A549 (cell line): ENCODE measurements around the gene UTP11. TPM values are rescaled to one million over a fixed set of nuclear protein-coding genes. Genes with fewer than 3 reads are reported as not detected.

Experiments used
- ATAC-seq, 2 experiments: fragments of 200-7000 bp in 1 of 2; fragments of >200 bp in 1 of 2; cut with Nextera tagmentation in 1 of 2; cut with Tn5 transposase in 1 of 2; 3 replicates each; pipeline versions ENCODE4 v1.8.0 to v1.9.1; 2018 to 2020; ENCODE audit warnings: mild to moderate bottlenecking in 1 of 2, moderate library complexity in 1 of 2
- CTCF ChIA-PET: fragments of 300-600 bp; sonication (Branson Sonifier 250); formaldehyde crosslinking; extraction: SDS; loops from one replicate; lab custom pipeline; 2021; ENCODE audit warnings: antibody characterized with exemption, inconsistent platforms; lab: Yijun Ruan, JAX
- POLR2A ChIA-PET: fragments of 350-600 bp; formaldehyde crosslinking; extraction: SDS; loops from one replicate; lab custom pipeline; 2021; ENCODE audit warnings: antibody characterized with exemption, inconsistent platforms; lab: Yijun Ruan, JAX
- DNase-seq, 2 experiments: peaks; one replicate each; pipeline versions ENCODE4 v3.0.0 to v3.0.0-alpha.2; 2011 to 2016; ENCODE audit warnings: low read depth in 1 of 2, low spot score in 1 of 2
- FAIRE-seq: peaks from 2 replicates; lab custom pipeline; 2011; peaks lifted over from hg19 to GRCh38; lab: Jason Lieb, UNC
- H3K27ac ChIP-seq, 2 experiments: fragments of >200 bp; sonication (Bioruptor Twin); formaldehyde crosslinking; 3 replicates each; pipeline ENCODE4 v1.5.1; 2016 to 2017
- H3K4me1 ChIP-seq: fragments of >200 bp; sonication (Bioruptor Twin); formaldehyde crosslinking; 3 replicates; pipeline ENCODE4 v1.6.1; 2016
- H3K4me2 ChIP-seq: fragments of >200 bp; sonication (Bioruptor Twin); formaldehyde crosslinking; 3 replicates; pipeline ENCODE4 v1.6.1; 2016
- H3K4me3 ChIP-seq: fragments of >200 bp; sonication (Bioruptor Twin); formaldehyde crosslinking; 3 replicates; pipeline ENCODE4 v1.5.1; 2016
- H3K9me3 ChIP-seq: fragments of >200 bp; sonication (Bioruptor Twin); formaldehyde crosslinking; 3 replicates; pipeline ENCODE4 v1.6.1; 2016
- BHLHE40 ChIP-seq: IDR thresholded peaks from 2 replicates; pipeline ENCODE4 v1.6.1; 2012; ENCODE audit warnings: low read depth, low read length, inconsistent platforms
- CBX8 ChIP-seq: fragments of 200-600 bp; sonication (generic); IDR thresholded peaks from 2 replicates; pipeline ENCODE4 v1.6.1; 2016
- CEBPB ChIP-seq, 2 experiments: fragments of >200 bp in 1 of 2; sonication (Bioruptor Twin) in 1 of 2; formaldehyde crosslinking in 1 of 2; IDR thresholded peaks; 2 replicates each; pipeline ENCODE4 v1.6.1; 2012 to 2016
- CHD4 ChIP-seq: fragments of 200-600 bp; sonication (generic); IDR thresholded peaks from 2 replicates; pipeline ENCODE4 v1.6.1; 2016; ENCODE audit warnings: antibody characterized with exemption, mild to moderate bottlenecking, borderline replicate concordance
- ESRRA ChIP-seq: fragments of 150-350 bp; IDR thresholded peaks from 2 replicates; pipeline ENCODE4 v1.6.1; 2014; ENCODE audit warnings: mild to moderate bottlenecking, low read length, borderline replicate concordance
- FOSB ChIP-seq: fragments of 250-450 bp; sonication (Bioruptor Pico); IDR thresholded peaks from 2 replicates; pipeline ENCODE4 v1.5.0; 2020; ENCODE audit warnings: mild to moderate bottlenecking, moderate library complexity
- FOSL2 ChIP-seq, 2 experiments: fragments of 450-650 bp in 1 of 2; fragments of >200 bp in 1 of 2; sonication (Bioruptor Twin) in 1 of 2; formaldehyde crosslinking; IDR thresholded peaks; 2 replicates each; pipeline versions ENCODE4 v1.5.0 to v1.6.1; 2016 to 2020; ENCODE audit warnings: mild to moderate bottlenecking in 1 of 2, moderate library complexity in 1 of 2
- GATA3 ChIP-seq: IDR thresholded peaks from 2 replicates; pipeline ENCODE4 v1.6.1; 2012; ENCODE audit warnings: borderline replicate concordance
- HDAC2 ChIP-seq: fragments of 200-600 bp; sonication (generic); IDR thresholded peaks from 2 replicates; pipeline ENCODE4 v1.6.1; 2016
- HEYL ChIP-seq: fragments of 250-450 bp; sonication (Bioruptor Pico); IDR thresholded peaks from 2 replicates; pipeline ENCODE4 v1.8.0; 2021; ENCODE audit warnings: mild to moderate bottlenecking, moderate library complexity
- HOXA7 ChIP-seq: fragments of 250-450 bp; sonication (Bioruptor Pico); IDR thresholded peaks from 2 replicates; pipeline ENCODE4 v1.5.0; 2020; ENCODE audit warnings: mild to moderate bottlenecking, moderate library complexity
- JUN ChIP-seq, 2 experiments: fragments of >200 bp; sonication (Bioruptor Twin); formaldehyde crosslinking; IDR thresholded peaks; 2 replicates in 1 of 2; 3 replicates in 1 of 2; pipeline ENCODE4 v1.6.1; 2016 to 2017
- JUNB ChIP-seq: fragments of >200 bp; sonication (Bioruptor Twin); formaldehyde crosslinking; IDR thresholded peaks from 2 replicates; pipeline ENCODE4 v1.6.1; 2016
- POLR2A ChIP-seq: IDR thresholded peaks from 2 replicates; pipeline ENCODE4 v1.6.1; 2012; ENCODE audit warnings: mild to moderate bottlenecking, low read length
- RAD21 ChIP-seq, 2 experiments: fragments of >200 bp in 1 of 2; sonication (Bioruptor Twin) in 1 of 2; formaldehyde crosslinking in 1 of 2; IDR thresholded peaks in 1 of 2; conservative IDR thresholded peaks in 1 of 2; 2 replicates in 1 of 2; 3 replicates in 1 of 2; pipeline ENCODE4 v1.6.1; 2012 to 2018; ENCODE audit warnings: inconsistent platforms in 1 of 2
- RARB ChIP-seq: fragments of 250-450 bp; sonication (Bioruptor Pico); IDR thresholded peaks from 2 replicates; pipeline ENCODE4 v1.8.0; 2021; ENCODE audit warnings: mild to moderate bottlenecking, moderate library complexity
- RCOR1 ChIP-seq: fragments of 150-350 bp; IDR thresholded peaks from 2 replicates; pipeline ENCODE4 v1.6.1; 2014; ENCODE audit warnings: antibody characterized with exemption, low read length, low read depth
- WGBS: methylation state at CpG from one replicate; pipeline ENCODE4 v1.1.6; 2017; ENCODE audit errors: missing lambda C conversion rate; 5-methylcytosine and 5-hydroxymethylcytosine counted together
- polyA plus RNA-seq, 4 experiments: library from polyadenylated mRNA; depleted of rRNA in 3 of 4; stranded (reverse); fragments of >200 nt; fragmentation: RNase III in 1 of 4; extraction: RNeasy Plus Mini Kit Qiagen cat#74134 plus additional on column Dnase treatment in 1 of 4; gene quantifications; 2 replicates in 3 of 4; 3 replicates in 1 of 4; pipeline ENCODE4 v1.2.3, GENCODE V29; 2011 to 2017
- TF ChIP-seq, protein P1 (sequence below): fragments of 150-350 bp; IDR thresholded peaks from 2 replicates; pipeline ENCODE4 v1.6.1; 2014; ENCODE audit warnings: low read depth, mild to moderate bottlenecking, low read length
- TF ChIP-seq, protein P2 (sequence below): fragments of 200-600 bp; sonication (generic); IDR thresholded peaks from 2 replicates; pipeline ENCODE4 v1.6.1; 2016; ENCODE audit warnings: antibody characterized with exemption, mild to moderate bottlenecking, moderate library complexity
- TF ChIP-seq, protein P3 (sequence below): fragments of >200 bp; sonication (Bioruptor Twin); formaldehyde crosslinking; IDR thresholded peaks from 3 replicates; pipeline ENCODE4 v1.5.1; 2016
- TF ChIP-seq, protein P4 (sequence below): fragments of 450-650 bp; IDR thresholded peaks from 2 replicates; pipeline ENCODE4 v1.6.1; 2014; ENCODE audit warnings: antibody characterized with exemption
- TF ChIP-seq, protein P5 (sequence below): fragments of 250-450 bp; sonication (Bioruptor Pico); IDR thresholded peaks from 2 replicates; pipeline ENCODE4 v1.5.0; 2020; ENCODE audit warnings: low read depth, mild to moderate bottlenecking, moderate library complexity

Gene UTP11
- polyA plus RNA-seq, 2 of the 4 experiments (the other 2 are of a cell fraction) = 37.6 to 44.8 TPM

DNA sequence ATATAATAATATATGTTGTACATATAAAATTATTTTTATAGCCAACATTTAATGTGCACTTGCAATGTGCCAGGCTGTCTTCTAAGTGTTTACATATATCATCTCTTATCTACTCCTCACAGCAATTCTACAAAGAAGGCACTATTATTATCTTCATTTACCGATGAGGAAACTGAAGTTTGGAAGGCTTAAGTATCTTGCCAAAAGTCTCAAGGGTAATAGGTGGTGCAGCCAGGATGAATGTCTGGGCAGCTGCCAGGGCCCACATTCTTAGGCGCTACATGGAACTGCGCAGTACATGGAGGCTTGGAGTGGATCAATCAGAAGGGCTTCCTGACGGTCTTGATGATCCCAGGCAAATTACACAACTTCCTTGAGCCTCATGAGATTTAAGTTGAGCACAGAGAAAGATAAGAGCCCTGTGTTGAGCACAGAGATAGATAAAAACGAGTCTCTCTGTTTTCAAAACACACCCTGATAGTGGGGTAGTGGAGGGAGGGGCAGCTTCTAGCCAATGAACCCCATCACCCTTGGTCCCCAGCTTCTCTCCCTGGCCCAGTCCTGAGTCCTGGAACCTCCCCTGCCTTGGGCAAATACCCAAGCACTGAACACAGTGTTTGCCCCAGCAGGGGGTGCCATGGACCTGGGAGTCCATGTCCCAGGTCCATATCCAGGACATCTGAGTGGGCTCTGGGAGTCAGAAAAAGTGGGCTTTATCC, 24.8 kb downstream of the UTP11 start:
- POLR2A ChIA-PET = no interaction called here
- Histone ChIP-seq H3K4me2 (no peak overlapping the region), H3K9me3 (no peaks in the 10 kb centered on the region), H3K4me1 (peaks cover 13% of the 10 kb centered on the region; the same call in 1 of the 3 replicates), H3K4me3 (no peak overlapping the region), H3K27ac (no peak overlapping the region)
- ATAC-seq (peak in 1 of 2 experiments; percentile 50; a peak in 2 of 6 replicates), DNase-seq (peak in 1 of 2 experiments; percentile 28), FAIRE-seq (no peak)
- WGBS = 69% methylated on average over 5 of the region's 5 CpGs
- CTCF ChIA-PET = interaction anchor here (0.9 to 3.0 kb wide), 6 partner anchors 8 to 798 kb away, joined by 3 to 8 read pairs (median 4); no protein-coding TSS in a partner anchor
- TF ChIP-seq, protein P1, sequence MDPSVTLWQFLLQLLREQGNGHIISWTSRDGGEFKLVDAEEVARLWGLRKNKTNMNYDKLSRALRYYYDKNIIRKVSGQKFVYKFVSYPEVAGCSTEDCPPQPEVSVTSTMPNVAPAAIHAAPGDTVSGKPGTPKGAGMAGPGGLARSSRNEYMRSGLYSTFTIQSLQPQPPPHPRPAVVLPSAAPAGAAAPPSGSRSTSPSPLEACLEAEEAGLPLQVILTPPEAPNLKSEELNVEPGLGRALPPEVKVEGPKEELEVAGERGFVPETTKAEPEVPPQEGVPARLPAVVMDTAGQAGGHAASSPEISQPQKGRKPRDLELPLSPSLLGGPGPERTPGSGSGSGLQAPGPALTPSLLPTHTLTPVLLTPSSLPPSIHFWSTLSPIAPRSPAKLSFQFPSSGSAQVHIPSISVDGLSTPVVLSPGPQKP = no peak
- TF ChIP-seq, protein P2, sequence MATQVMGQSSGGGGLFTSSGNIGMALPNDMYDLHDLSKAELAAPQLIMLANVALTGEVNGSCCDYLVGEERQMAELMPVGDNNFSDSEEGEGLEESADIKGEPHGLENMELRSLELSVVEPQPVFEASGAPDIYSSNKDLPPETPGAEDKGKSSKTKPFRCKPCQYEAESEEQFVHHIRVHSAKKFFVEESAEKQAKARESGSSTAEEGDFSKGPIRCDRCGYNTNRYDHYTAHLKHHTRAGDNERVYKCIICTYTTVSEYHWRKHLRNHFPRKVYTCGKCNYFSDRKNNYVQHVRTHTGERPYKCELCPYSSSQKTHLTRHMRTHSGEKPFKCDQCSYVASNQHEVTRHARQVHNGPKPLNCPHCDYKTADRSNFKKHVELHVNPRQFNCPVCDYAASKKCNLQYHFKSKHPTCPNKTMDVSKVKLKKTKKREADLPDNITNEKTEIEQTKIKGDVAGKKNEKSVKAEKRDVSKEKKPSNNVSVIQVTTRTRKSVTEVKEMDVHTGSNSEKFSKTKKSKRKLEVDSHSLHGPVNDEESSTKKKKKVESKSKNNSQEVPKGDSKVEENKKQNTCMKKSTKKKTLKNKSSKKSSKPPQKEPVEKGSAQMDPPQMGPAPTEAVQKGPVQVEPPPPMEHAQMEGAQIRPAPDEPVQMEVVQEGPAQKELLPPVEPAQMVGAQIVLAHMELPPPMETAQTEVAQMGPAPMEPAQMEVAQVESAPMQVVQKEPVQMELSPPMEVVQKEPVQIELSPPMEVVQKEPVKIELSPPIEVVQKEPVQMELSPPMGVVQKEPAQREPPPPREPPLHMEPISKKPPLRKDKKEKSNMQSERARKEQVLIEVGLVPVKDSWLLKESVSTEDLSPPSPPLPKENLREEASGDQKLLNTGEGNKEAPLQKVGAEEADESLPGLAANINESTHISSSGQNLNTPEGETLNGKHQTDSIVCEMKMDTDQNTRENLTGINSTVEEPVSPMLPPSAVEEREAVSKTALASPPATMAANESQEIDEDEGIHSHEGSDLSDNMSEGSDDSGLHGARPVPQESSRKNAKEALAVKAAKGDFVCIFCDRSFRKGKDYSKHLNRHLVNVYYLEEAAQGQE = no peak
- no peak for TF ChIP-seq RARB (CRISPR knock-in tag)
- no peak for TF ChIP-seq CHD4
- TF ChIP-seq FOSL2 (IDR thresholded peaks at IDR 0.05) = no peak
- no peak for TF ChIP-seq FOSL2 (CRISPR knock-in tag; IDR thresholded peaks at IDR 0.05)
- TF ChIP-seq, protein P3, sequence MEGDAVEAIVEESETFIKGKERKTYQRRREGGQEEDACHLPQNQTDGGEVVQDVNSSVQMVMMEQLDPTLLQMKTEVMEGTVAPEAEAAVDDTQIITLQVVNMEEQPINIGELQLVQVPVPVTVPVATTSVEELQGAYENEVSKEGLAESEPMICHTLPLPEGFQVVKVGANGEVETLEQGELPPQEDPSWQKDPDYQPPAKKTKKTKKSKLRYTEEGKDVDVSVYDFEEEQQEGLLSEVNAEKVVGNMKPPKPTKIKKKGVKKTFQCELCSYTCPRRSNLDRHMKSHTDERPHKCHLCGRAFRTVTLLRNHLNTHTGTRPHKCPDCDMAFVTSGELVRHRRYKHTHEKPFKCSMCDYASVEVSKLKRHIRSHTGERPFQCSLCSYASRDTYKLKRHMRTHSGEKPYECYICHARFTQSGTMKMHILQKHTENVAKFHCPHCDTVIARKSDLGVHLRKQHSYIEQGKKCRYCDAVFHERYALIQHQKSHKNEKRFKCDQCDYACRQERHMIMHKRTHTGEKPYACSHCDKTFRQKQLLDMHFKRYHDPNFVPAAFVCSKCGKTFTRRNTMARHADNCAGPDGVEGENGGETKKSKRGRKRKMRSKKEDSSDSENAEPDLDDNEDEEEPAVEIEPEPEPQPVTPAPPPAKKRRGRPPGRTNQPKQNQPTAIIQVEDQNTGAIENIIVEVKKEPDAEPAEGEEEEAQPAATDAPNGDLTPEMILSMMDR = peak; percentile 15; the same call in 1 of the 3 replicates
- no peak for TF ChIP-seq HOXA7
- peak; percentile 27 to 54; a peak in 3 of 5 replicates for TF ChIP-seq RAD21 (conservative IDR thresholded peaks at IDR 0.05 in 1 of 2, IDR thresholded peaks at IDR 0.05 in 1 of 2)
- no peak for TF ChIP-seq HDAC2
- no peak for TF ChIP-seq CBX8
- no peak for TF ChIP-seq ESRRA
- TF ChIP-seq HEYL (CRISPR knock-in tag) = no peak
- TF ChIP-seq, protein P4, sequence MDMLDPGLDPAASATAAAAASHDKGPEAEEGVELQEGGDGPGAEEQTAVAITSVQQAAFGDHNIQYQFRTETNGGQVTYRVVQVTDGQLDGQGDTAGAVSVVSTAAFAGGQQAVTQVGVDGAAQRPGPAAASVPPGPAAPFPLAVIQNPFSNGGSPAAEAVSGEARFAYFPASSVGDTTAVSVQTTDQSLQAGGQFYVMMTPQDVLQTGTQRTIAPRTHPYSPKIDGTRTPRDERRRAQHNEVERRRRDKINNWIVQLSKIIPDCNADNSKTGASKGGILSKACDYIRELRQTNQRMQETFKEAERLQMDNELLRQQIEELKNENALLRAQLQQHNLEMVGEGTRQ = no peak
- no peak for TF ChIP-seq RCOR1

DNA sequence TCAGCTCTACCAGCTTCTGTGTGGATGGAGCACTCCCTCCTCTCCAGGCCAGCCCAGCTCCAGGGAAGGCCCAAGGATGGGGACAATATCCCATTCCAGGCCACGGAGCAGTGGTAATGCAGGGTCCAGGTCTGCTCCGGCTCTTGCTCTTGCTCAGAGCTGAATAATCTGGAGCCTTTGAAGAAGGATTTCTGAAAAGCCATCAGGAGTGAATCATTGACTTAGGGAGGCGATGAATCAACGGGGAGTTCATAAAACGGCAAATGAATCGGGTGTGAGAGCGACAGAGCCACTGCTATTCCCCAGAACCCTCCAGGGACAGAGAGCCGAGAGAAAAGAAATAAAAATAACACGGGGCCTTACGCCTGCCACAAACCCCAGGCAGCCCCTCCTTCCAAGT, 26.3 kb downstream of the UTP11 start:
- H3K4me3 ChIP-seq = no peak overlapping the region
- ChIA-PET POLR2A (interaction anchor here (1.1 kb wide), 1 partner anchor 9 kb away, joined by 4 read pairs; no protein-coding TSS in a partner anchor), CTCF (interaction anchor here (0.7 to 3.0 kb wide), 6 partner anchors 9 to 796 kb away, joined by 3 to 9 read pairs (median 4); no protein-coding TSS in a partner anchor)
- DNase-seq (no peak), ATAC-seq (peak; percentile 58 to 59; a peak in 5 of 6 replicates), FAIRE-seq (no peak)
- H3K4me1 ChIP-seq = peaks cover 13% of the 10 kb centered on the region; the same call in 1 of the 3 replicates
- WGBS = 18% methylated on average over 8 of the region's 10 CpGs
- peak overlapping the region; percentile 53 for H3K4me2 ChIP-seq
- H3K9me3 ChIP-seq = no peaks in the 10 kb centered on the region
- peak overlapping the region in 1 of 2 experiments; percentile 31; a peak in 1 of 6 replicates for H3K27ac ChIP-seq
- TF ChIP-seq RARB (CRISPR knock-in tag) = no peak
- TF ChIP-seq POLR2A = no peak
- TF ChIP-seq RCOR1 = no peak
- no peak for TF ChIP-seq ESRRA
- no peak for TF ChIP-seq BHLHE40
- TF ChIP-seq JUNB = no peak
- no peak for TF ChIP-seq HEYL (CRISPR knock-in tag)
- no peak for TF ChIP-seq JUN (IDR thresholded peaks at IDR 0.05)
- TF ChIP-seq CEBPB (IDR thresholded peaks at IDR 0.05) = no peak
- no peak for TF ChIP-seq GATA3
- TF ChIP-seq FOSB (CRISPR knock-in tag) = no peak
- TF ChIP-seq, protein P5, sequence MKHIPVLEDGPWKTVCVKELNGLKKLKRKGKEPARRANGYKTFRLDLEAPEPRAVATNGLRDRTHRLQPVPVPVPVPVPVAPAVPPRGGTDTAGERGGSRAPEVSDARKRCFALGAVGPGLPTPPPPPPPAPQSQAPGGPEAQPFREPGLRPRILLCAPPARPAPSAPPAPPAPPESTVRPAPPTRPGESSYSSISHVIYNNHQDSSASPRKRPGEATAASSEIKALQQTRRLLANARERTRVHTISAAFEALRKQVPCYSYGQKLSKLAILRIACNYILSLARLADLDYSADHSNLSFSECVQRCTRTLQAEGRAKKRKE = no peak
- TF ChIP-seq, protein P2 = no peak
